Esophagus squamous epithelium (tissue), 5 donors: ENCODE results near the gene ZHX3. TPM values are rescaled to one million over a fixed set of nuclear protein-coding genes. Genes with fewer than 3 reads are reported as not detected.

Experiments
- DNase-seq: peaks from one replicate; lab custom pipeline; 2025; lab: John Stamatoyannopoulos, UW
- H3K27ac ChIP-seq, 4 donors: fragments of 200-600 bp; sonication (generic); one replicate each; pipeline ENCODE4 v1.5.1; 2016 to 2019; ENCODE audit warnings: mild to moderate bottlenecking in 1 of 4
- H3K27me3 ChIP-seq, 4 donors: fragments of 200-600 bp; sonication (generic); 1 replicate in 3 of 4; 2 replicates in 1 of 4; pipeline versions ENCODE4 v1.5.1 to v1.6.0; 2017 to 2021; ENCODE audit warnings: antibody characterized with exemption in 1 of 4
- H3K36me3 ChIP-seq, 3 donors: fragments of 200-600 bp; sonication (generic); one replicate each; pipeline ENCODE4 v1.5.1; 2016 to 2019
- H3K4me1 ChIP-seq, 3 donors: fragments of 200-600 bp; sonication (generic); one replicate each; pipeline ENCODE4 v1.5.1; 2017 to 2019
- H3K4me3 ChIP-seq, 4 donors: fragments of 200-600 bp; sonication (generic); 1 replicate in 3 of 4; 2 replicates in 1 of 4; pipeline ENCODE4 v1.5.1; 2016 to 2019; ENCODE audit warnings: mild to moderate bottlenecking in 2 of 4, moderate library complexity in 1 of 4
- H3K9me3 ChIP-seq, 3 donors: fragments of 200-600 bp; sonication (generic); one replicate each; pipeline ENCODE4 v1.5.1; 2016 to 2019
- CTCF ChIP-seq, 6 experiments: fragments of 450-650 bp in 4 of 6; fragments of 200-600 bp in 2 of 6; sonication (generic) in 2 of 6; IDR thresholded peaks; one replicate each; pipeline ENCODE4 v1.5.1; 2016 to 2019; ENCODE audit warnings: antibody characterized with exemption in 6 of 6, mild to moderate bottlenecking in 4 of 6, moderate library complexity in 4 of 6
- POLR2A ChIP-seq, 4 donors: fragments of 450-650 bp; IDR thresholded peaks; one replicate each; pipeline ENCODE4 v1.6.1; 2017; ENCODE audit warnings: antibody characterized with exemption in 4 of 4, mild to moderate bottlenecking in 4 of 4, moderate library complexity in 3 of 4
- whole genome bisulfite sequencing, 2 donors: methylation state at CpG; one replicate each; pipeline ENCODE4 v1.1.5; 2018; 5-methylcytosine and 5-hydroxymethylcytosine counted together
- intact Hi-C: fragments of 100-400 bp; cut with DNase I; formaldehyde crosslinking; loops from one replicate; pipeline ENCODE4 v1.15.0; 2022
- total RNA-seq, 4 donors: library from RNA; depleted of rRNA; stranded (reverse); fragments of >200 nt; gene quantifications; one replicate each; pipeline ENCODE4 v1.1.0, GENCODE V29; 2016
- donor health status: DM: yes; HTN: yes; CAD: no.

ZHX3 gene
- total RNA-seq, 4 donors from 2014 or later, result 13.6 to 30.3 (median 15.5) TPM

DNA sequence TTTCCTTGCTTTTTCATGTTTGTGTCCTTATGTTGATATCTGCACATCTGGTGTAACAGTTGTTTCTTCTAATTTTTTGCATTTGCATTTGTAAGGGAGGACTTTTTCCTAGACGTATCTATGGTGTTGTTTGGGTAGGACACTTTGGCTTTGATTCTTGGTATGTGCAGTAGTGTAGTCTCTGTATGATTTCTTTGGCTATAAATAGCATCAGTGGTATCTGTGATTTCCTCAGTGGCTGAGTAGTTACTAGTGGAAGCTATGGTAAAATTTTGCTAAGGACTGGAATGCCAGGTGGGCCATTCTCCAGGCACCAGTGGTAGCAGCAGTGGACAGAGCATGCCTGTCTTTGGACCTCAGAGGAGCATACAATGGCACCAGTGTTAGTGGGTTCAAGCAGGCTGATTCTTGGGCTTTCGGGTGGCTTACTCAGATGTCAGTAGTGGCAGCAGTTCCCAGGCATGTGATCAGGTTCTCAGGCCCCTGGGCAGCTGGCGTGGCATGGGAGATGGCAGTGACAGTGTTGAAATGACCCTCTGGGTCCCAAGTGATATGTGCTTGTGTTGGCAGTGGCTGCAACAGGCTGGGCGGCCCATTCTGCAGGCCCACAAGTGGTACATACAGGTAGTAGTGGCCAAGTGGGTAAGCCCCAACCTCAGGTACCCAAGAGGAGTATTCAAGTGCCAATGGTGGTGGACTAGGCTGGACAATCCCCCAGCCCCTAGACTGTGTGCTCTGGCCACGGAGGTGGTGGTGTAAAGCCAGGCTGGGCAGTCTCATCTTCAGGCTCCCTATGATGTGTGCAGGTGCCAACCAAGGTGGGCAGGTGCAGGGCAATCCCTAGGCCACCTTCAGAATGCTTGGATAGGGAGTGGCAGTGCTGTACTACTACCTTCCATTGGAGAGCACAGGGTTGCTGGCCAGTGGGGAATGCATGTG lies 125.7 kb downstream of the ZHX3 start:
- DNase-seq, result no peak

GRCh38 chr20:41187668-41188067 lies 129.9 kb downstream of the ZHX3 start:
- Histone ChIP-seq H3K9me3 (peaks cover 0 to 17% (median 10%) of the 10 kb centered on the region in 3 donors), H3K27me3 (no peaks in the 10 kb centered on the region), H3K36me3 (peaks cover 0 to 38% (median under 1%) of the 10 kb centered on the region in 3 donors), H3K27ac (no peak overlapping the region), H3K4me3 (no peak overlapping the region), H3K4me1 (no peaks in the 10 kb centered on the region)
- no peak for DNase-seq
- intact Hi-C loops, result no loop called here
- TF ChIP-seq POLR2A (IDR thresholded peaks at IDR 0.05), result no peak
- no peak for TF ChIP-seq CTCF (IDR thresholded peaks at IDR 0.05)

More for the DNA sequence above, 125.7 kb downstream of the ZHX3 start:
- H3K9me3 ChIP-seq, result peaks cover 0 to 17% (median 10%) of the 10 kb centered on the region in 3 donors
- intact Hi-C loops, result no loop called here
- no peak overlapping the region for H3K4me3 ChIP-seq
- H3K4me1 ChIP-seq, result no peaks in the 10 kb centered on the region
- peaks cover 0 to 13% (median 0%) of the 10 kb centered on the region in 3 donors for H3K36me3 ChIP-seq
- no peak overlapping the region for H3K27ac ChIP-seq
- H3K27me3 ChIP-seq, result no peaks in the 10 kb centered on the region
- WGBS, 2 donors, result 83 to 88% methylated on average over 1 of the region's 5 CpGs
- TF ChIP-seq CTCF (IDR thresholded peaks at IDR 0.05), result no peak
- no peak for TF ChIP-seq POLR2A (IDR thresholded peaks at IDR 0.05)

DNA sequence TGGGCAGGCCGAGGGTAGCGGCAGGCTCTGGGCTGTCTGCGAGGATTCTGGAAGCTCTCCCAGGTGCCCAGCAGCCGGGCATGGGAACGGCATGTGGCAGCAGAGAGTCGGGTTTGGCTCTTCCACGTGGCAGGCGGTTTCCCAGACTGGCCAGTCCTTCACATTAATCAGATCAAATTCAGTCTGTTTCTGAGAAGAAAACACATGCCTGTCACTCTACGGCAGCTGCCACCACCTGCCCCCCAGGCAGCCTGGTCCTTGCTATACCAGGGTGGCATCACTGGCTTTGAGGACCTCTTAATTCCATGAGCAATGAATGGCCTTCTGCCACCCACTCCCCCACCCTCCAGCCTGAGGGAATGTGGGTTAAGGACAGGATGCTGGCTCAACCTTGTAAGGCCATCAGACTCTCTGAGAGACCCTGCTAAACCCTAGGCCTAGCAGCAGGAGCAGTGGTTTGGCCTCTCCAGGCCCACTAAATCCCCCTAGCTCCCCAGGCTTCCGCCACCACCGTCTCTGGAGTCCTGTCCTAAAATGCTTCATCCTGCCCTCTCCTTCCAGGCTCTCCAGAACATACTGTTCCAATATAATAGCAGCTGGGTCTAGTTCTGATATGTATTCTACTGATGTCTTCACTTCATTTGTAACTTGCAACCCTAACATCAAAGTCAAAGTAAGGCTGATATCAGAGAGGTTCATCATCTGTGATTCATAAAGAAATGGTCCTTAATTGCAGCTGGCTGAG lies 132.3 kb downstream of the ZHX3 start:
- intact Hi-C loops, result no loop called here
- Histone ChIP-seq H3K9me3 (peaks cover 0 to 5% (median 5%) of the 10 kb centered on the region in 3 donors), H3K4me3 (no peak overlapping the region), H3K27me3 (no peaks in the 10 kb centered on the region), H3K27ac (no peak overlapping the region), H3K36me3 (peaks cover 0 to 41% (median 5%) of the 10 kb centered on the region in 3 donors), H3K4me1 (no peaks in the 10 kb centered on the region)
- DNase-seq, result no peak
- 87 to 94% methylated on average over 5 to 10 of the region's 11 CpGs for WGBS, 2 donors
- TF ChIP-seq CTCF (IDR thresholded peaks at IDR 0.05) (no peak), POLR2A (IDR thresholded peaks at IDR 0.05) (no peak)

DNA sequence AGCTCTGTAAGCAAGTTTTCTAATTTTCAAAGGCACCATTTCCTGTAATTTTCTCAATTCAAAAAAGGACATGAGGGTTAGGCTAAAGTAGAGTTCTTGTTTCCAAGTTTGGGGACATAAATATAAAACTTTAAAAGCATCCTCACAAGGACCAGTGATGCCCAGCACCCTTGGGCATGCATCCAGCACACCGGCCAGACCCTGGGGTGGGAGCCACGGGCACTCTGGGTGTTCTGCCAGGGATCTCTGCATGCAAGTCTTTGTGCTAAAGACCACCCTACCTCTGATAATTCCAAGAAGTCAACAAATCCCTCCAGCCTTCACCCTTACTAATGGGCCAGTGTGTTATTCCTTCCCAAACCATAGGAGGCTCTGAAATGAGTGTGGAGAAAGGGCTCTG lies 133.7 kb downstream of the ZHX3 start:
- Histone ChIP-seq H3K4me3 (no peak overlapping the region), H3K4me1 (peaks cover 0 to 6% (median 0%) of the 10 kb centered on the region in 3 donors), H3K9me3 (no peaks in the 10 kb centered on the region), H3K36me3 (peaks cover 0 to 41% (median 5%) of the 10 kb centered on the region in 3 donors), H3K27ac (no peak overlapping the region), H3K27me3 (no peaks in the 10 kb centered on the region)
- intact Hi-C loops, result no loop called here
- DNase-seq, result no peak
- TF ChIP-seq POLR2A (IDR thresholded peaks at IDR 0.05), result no peak
- WGBS, 2 donors, result 93 to 94% methylated on average over 2 of the region's 2 CpGs

DNA sequence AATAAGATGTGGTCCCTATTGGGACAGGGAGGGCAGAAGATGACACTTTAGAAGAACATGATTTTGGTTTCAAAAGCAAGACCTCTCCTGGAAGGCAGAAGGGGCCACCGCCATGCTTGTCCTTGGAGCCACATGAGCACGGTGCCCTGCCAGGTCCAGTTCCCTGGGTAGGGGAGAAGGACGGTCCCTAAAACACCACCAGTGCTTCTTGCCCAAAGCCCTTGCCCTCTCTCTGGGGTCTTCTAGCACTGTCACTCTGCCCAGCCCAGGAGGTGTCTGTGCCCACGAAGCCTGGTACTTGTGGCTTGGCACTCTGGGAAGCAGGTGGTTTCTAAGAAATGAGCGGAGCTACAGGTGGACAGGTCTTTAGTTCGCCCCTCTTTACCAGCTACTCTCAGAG lies 134.1 kb downstream of the ZHX3 start:
- no peak for DNase-seq

More for the DNA sequence above, 134.1 kb downstream of the ZHX3 start:
- TF ChIP-seq POLR2A (IDR thresholded peaks at IDR 0.05) (no peak), CTCF (IDR thresholded peaks at IDR 0.05) (no peak)
- Histone ChIP-seq H3K27ac (no peak overlapping the region), H3K9me3 (no peaks in the 10 kb centered on the region), H3K27me3 (no peaks in the 10 kb centered on the region), H3K4me1 (peaks cover 0 to 10% (median 0%) of the 10 kb centered on the region in 3 donors), H3K4me3 (no peak overlapping the region), H3K36me3 (peaks cover 0 to 41% (median 5%) of the 10 kb centered on the region in 3 donors)
- intact Hi-C loops, result no loop called here
- 92 to 94% methylated on average over 3 to 6 of the region's 6 CpGs for WGBS, 2 donors
